Measurements from ENCODE around the gene MGMT. TPM values are rescaled to one million over a fixed set of nuclear protein-coding genes. Genes with fewer than 3 reads are reported as not detected.
A peak's percentile ranks its signal among the peaks of the same experiment; 100 is the strongest.

Gene MGMT
- total RNA-seq, 2 donors from 2014 or later = 18.3 to 25.5 TPM

DNA sequence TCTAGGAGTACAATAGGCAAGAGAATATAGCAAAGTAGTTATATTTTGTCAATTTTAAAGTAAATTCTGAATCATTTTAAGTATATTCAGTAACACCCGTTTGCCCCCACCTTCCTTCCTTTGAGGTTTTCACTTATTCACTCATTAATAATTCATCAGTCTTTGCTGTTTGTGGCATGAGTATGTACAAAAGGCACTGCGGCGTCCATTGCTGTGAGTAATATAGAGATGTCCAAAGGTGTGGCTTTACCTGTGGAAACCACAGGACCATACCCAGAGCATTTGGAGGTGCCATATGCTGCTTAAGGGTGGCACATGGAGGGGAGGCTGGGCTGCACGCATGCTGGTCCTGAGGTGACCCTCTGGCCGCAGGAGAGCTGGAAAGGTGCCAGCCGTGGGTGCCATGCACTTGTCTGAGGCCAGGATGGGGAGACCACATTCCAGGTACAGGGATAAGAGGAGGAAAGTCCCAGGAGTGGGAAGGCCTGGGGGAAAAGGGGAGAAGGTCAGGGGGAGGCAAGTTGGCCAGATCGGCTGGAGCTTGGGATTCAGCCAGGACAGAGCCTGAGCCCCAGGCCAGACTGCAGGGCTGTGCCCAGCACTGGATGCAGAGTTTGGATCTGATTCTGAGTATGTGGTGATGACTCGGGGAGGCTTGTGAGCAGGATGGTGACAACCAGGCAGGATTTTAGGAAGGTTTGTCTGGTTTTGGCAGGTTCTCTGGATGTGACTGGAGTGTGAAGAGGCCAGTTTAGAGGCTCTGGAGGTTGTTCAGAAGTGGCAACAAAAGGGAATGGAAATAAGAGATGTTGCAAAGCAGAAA is 223.4 kb downstream of the MGMT start:
- Histone ChIP-seq H3K36me3 (no peaks in the 10 kb centered on the region), H3K4me3 (no peak overlapping the region), H3K27me3 (replicated peaks; ENCODE audit: insufficient read depth) (no peaks in the 10 kb centered on the region), H3K27ac (peak overlapping the region in 1 of 2 donors; percentile 29), H3K9me3 (no peaks in the 10 kb centered on the region), H3K4me1 (ENCODE audit: control insufficient read depth in 1 of 2, low read depth in 2 of 2) (peaks cover 17 to 52% of the 10 kb centered on the region in 2 donors)
- DNase-seq (ENCODE audit: low spot score) (no peak), ATAC-seq (ENCODE audit: insufficient number of reproducible peaks, low FRiP score, low read depth) (no peak)
- TF ChIP-seq, protein P1, sequence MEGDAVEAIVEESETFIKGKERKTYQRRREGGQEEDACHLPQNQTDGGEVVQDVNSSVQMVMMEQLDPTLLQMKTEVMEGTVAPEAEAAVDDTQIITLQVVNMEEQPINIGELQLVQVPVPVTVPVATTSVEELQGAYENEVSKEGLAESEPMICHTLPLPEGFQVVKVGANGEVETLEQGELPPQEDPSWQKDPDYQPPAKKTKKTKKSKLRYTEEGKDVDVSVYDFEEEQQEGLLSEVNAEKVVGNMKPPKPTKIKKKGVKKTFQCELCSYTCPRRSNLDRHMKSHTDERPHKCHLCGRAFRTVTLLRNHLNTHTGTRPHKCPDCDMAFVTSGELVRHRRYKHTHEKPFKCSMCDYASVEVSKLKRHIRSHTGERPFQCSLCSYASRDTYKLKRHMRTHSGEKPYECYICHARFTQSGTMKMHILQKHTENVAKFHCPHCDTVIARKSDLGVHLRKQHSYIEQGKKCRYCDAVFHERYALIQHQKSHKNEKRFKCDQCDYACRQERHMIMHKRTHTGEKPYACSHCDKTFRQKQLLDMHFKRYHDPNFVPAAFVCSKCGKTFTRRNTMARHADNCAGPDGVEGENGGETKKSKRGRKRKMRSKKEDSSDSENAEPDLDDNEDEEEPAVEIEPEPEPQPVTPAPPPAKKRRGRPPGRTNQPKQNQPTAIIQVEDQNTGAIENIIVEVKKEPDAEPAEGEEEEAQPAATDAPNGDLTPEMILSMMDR (IDR thresholded peaks at IDR 0.05) = no peak

DNA sequence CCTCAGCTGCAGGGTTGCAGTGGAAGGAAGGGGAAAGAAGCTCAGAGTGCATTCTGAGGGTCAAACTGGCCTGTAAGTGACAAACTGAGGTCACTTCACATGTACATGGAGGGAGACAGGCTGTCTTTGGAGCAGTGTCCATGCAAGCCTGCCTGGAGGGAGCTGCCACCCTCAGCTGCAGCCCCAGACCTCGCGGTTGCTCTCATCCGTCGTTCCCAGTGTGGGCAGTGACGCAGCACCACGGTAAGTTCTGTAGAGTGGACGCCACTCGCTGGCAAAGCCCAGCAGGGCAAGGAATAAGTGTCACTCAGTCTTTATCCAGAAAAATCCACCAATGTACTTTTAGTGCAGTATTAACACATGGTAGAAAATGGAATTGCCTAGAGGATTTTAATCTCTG is 225.7 kb downstream of the MGMT start:
- no peak for ATAC-seq (ENCODE audit: insufficient number of reproducible peaks, low FRiP score, low read depth)
- H3K36me3 ChIP-seq = no peaks in the 10 kb centered on the region
- H3K27me3 ChIP-seq (replicated peaks; ENCODE audit: insufficient read depth) = no peaks in the 10 kb centered on the region
- H3K4me3 ChIP-seq = no peak overlapping the region
- no peak overlapping the region for H3K27ac ChIP-seq
- TF ChIP-seq, protein P1 (IDR thresholded peaks at IDR 0.05) = no peak
- H3K9me3 ChIP-seq = no peaks in the 10 kb centered on the region
- peaks cover 17 to 55% of the 10 kb centered on the region in 2 donors for H3K4me1 ChIP-seq (ENCODE audit: control insufficient read depth in 1 of 2, low read depth in 2 of 2)
- DNase-seq (ENCODE audit: low spot score) = no peak

DNA sequence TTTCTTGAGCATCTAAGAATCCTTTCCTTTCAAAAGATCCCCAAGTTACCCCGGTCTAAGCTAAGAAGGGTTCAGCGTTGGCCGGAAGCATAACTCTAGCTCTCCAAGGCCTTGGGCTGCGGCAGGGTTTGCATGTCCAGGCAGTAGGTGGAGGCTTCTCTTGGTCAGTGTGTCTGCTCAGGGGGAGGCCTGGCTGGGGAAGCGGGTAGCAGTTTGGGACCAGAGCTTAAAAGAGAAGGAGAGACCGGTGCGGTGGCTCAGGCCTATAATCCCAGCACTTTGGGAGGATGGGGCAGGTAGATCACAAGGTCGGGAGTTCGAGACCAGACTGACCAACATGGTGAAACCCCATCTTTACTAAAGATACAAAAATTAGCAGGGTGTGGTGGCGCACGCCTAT is 226.3 kb downstream of the MGMT start:
- TF ChIP-seq, protein P1 (IDR thresholded peaks at IDR 0.05) = no peak
- no peak overlapping the region for H3K4me3 ChIP-seq
- no peaks in the 10 kb centered on the region for H3K36me3 ChIP-seq
- no peaks in the 10 kb centered on the region for H3K9me3 ChIP-seq
- H3K4me1 ChIP-seq (ENCODE audit: control insufficient read depth in 1 of 2, low read depth in 2 of 2) = peaks cover 17 to 55% of the 10 kb centered on the region in 2 donors
- no peaks in the 10 kb centered on the region for H3K27me3 ChIP-seq (replicated peaks; ENCODE audit: insufficient read depth)
- no peak for DNase-seq (ENCODE audit: low spot score)
- ATAC-seq (ENCODE audit: insufficient number of reproducible peaks, low FRiP score, low read depth) = no peak
- no peak overlapping the region for H3K27ac ChIP-seq

DNA sequence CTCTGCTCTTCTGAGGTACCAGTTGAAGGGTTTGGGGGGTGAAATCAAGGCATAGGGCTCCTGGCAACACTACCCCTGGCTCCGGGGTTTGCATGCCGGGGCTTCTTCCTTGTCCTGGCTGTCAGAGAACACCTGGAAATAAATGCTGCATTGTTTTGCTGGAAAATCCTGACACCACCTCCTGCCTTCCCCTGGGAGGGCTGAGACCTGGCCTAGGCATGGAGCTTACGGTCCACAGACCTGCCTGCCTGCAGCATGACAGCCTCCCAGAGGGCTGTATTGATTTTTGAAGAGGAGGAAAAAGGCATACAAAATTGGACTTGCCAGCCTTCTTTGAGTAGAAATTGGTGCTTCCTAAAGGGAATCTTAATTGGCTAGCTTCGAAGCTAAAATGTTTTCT is 227.1 kb downstream of the MGMT start:
- TF ChIP-seq, protein P1 (IDR thresholded peaks at IDR 0.05) = no peak
- H3K9me3 ChIP-seq = no peaks in the 10 kb centered on the region
- peak overlapping the region in 1 of 2 donors; percentile 1 for H3K27ac ChIP-seq
- no peaks in the 10 kb centered on the region for H3K27me3 ChIP-seq (replicated peaks; ENCODE audit: insufficient read depth)
- ATAC-seq (ENCODE audit: insufficient number of reproducible peaks, low FRiP score, low read depth) (no peak), DNase-seq (ENCODE audit: low spot score) (no peak)
- peaks cover 17 to 52% of the 10 kb centered on the region in 2 donors for H3K4me1 ChIP-seq (ENCODE audit: control insufficient read depth in 1 of 2, low read depth in 2 of 2)
- peak overlapping the region; percentile 22 for H3K4me3 ChIP-seq
- no peaks in the 10 kb centered on the region for H3K36me3 ChIP-seq

DNA sequence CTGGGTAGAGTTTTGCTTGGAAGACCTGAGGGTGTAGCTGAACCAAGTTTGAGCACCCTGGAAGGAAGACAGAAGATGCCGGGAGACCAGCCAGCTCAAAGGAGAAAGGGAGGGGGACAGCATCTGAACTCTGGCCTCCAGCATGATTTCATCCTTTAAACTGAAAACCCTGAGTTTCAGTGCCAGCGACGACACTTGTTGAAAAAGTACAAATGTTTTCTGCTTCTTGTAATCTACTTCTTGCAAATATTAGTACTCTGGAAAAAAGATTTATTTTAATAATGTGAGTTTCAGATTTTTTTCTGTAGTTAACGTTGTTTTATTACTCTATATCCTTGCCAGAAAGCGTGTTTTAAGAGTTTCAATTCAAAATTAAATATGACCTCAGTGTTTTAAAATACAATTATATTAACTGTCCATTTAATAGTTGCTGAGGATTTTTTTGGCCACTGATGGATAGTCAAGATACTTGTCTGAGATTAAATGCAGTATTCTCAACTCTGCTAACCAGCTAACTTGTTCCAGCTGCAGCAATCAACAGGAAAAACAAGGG is 227.7 kb downstream of the MGMT start:
- peak overlapping the region; percentile 22 for H3K4me3 ChIP-seq
- ATAC-seq (ENCODE audit: insufficient number of reproducible peaks, low FRiP score, low read depth) (no peak), DNase-seq (ENCODE audit: low spot score) (no peak)
- peaks cover 17 to 48% of the 10 kb centered on the region in 2 donors for H3K4me1 ChIP-seq (ENCODE audit: control insufficient read depth in 1 of 2, low read depth in 2 of 2)
- H3K27ac ChIP-seq = peak overlapping the region in 1 of 2 donors; percentile 1
- H3K36me3 ChIP-seq = no peaks in the 10 kb centered on the region
- no peaks in the 10 kb centered on the region for H3K27me3 ChIP-seq (replicated peaks; ENCODE audit: insufficient read depth)
- TF ChIP-seq, protein P1 (IDR thresholded peaks at IDR 0.05) = no peak
- no peaks in the 10 kb centered on the region for H3K9me3 ChIP-seq
